Activated CD4-positive, CD25-positive, alpha-beta regulatory T cell treated with anti-CD3 and anti-CD28 coated beads, Interleukin-2, amount 50 U/mL, for 72 hours (primary cell): ENCODE results near the gene ZNF337.
"Not testable (repeated sequence)": the region's sequence is repeated elsewhere in the genome, so short reads cannot be mapped to it uniquely, and the experiment has no call there.

ENCODE experiments used
- DNase-seq: peaks from one replicate; pipeline ENCODE4 v3.0.0; 2021

The ZNF337 gene

GRCh38 chr20:25692499-25692898, 4.2 kb downstream of the ZNF337 start:
- DNase-seq: no peak

GRCh38 chr20:25690427-25690826, 6.2 kb downstream of the ZNF337 start:
- DNase-seq: no peak

- DNase-seq: no peak
Observed at GRCh38 chr20:25686081-25687067, 10.3 kb downstream of the ZNF337 start.

- DNase-seq: no peak
Observed at GRCh38 chr20:25685276-25686080, 11.2 kb downstream of the ZNF337 start.

- not testable (repeated sequence) for DNase-seq
Observed at GRCh38 chr20:25683826-25684225, 12.8 kb downstream of the ZNF337 start.

GRCh38 chr20:25683050-25683449, 13.6 kb downstream of the ZNF337 start:
- no peak for DNase-seq

- DNase-seq: no peak
Observed at GRCh38 chr20:25676164-25676809, 20.4 kb downstream of the ZNF337 start.

GRCh38 chr20:25675161-25675560, 21.5 kb downstream of the ZNF337 start:
- no peak for DNase-seq

- no peak for DNase-seq
Observed at GRCh38 chr20:25672659-25673235, 23.9 kb downstream of the ZNF337 start.

- no peak for DNase-seq
Observed at GRCh38 chr20:25669826-25670422, 26.7 kb downstream of the ZNF337 start.

GRCh38 chr20:25668446-25668845, 28.2 kb downstream of the ZNF337 start:
- DNase-seq: no peak

GRCh38 chr20:25659999-25660398, 36.7 kb downstream of the ZNF337 start:
- DNase-seq: no peak

GRCh38 chr20:25654487-25654886, 42.2 kb downstream of the ZNF337 start:
- DNase-seq: no peak

- not testable (repeated sequence) for DNase-seq
Observed at GRCh38 chr20:25652866-25653265, 43.8 kb downstream of the ZNF337 start.

GRCh38 chr20:25644814-25645213, 51.8 kb downstream of the ZNF337 start:
- no peak for DNase-seq

- DNase-seq: no peak
Observed at GRCh38 chr20:25643716-25644115, 52.9 kb downstream of the ZNF337 start.

- DNase-seq: no peak
Observed at GRCh38 chr20:25637247-25637646, 59.4 kb downstream of the ZNF337 start.

- DNase-seq: no peak
Observed at GRCh38 chr20:25632940-25633790, 63.5 kb downstream of the ZNF337 start.

GRCh38 chr20:25630615-25631014, 66.0 kb downstream of the ZNF337 start:
- DNase-seq: not testable (repeated sequence)

- DNase-seq: no peak
Observed at GRCh38 chr20:25629816-25630499, 66.7 kb downstream of the ZNF337 start.

GRCh38 chr20:25626779-25627178, 69.9 kb downstream of the ZNF337 start:
- no peak for DNase-seq
